ENCODE data around the gene NUBPL.
"Not testable (repeated sequence)": the region's sequence is repeated elsewhere in the genome, so short reads cannot be mapped to it uniquely, and the experiment has no call there.

The NUBPL gene

DNA sequence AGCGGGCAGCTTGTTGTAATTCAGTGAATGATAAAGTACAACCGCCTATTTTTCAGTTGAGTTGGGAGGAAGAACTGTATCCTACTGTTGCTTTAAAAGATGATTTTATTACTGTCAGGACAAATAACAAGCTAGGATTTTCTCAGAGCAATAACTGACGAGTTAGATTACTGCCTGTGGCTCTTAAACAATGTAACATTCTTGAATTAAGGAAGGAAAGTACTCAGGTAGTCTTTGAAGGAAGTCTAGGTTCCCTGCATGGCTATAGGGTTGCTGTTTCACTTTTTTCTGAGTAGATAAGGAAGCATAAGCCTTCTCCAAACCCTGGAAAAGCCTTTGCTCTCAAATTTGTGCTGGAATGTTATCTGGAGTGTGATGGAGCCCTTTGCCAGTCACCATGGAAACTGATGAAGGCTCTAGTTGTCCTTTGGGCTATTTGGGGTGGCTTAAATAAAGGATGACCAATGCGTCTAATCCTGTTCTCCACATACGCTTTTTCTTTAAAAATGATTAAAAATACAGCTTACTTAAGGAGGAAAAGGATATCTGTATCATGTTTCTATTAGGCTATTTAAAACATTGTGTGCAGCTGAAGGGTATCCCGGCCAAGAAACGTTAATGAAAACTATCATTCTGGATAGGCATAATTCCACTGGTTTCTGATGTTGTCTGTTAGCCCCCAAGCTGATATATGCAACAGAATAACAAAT, 17.7 kb downstream of the NUBPL start:
- DNase-seq, result no peak

GRCh38 chr14:31580234-31580633, 19.0 kb downstream of the NUBPL start:
- DNase-seq, result no peak

- no peak for DNase-seq
These were observed 21.1 kb downstream of the NUBPL start for GRCh38 chr14:31582286-31582691.

DNA sequence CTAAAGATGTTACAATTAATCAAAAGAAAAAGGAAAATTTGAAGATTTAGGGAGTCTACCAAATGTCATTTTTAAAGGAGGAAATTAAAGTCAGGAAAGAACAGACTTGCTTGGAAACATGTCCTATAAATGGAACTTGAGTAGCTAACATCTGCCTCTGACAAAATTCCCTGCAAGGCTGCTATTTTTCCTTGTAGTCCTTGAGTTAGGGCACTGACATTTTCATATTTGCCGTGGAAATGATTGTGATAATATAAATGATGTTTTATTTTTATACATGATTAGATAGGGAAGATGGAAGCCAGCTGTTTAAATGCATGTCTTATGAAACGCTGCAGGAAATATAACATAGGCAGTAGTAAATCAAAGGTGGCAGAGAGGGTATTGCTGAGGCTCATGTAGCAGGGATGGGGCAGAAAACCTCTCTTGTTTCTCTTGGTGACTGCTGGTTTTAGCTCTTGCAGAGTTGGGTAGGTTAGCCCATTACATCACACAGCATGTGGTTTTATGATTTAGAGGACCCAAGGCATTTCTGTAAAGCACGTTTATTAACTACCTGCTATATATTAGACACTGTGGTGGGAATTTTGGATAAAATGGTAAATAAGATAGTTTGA, 21.7 kb downstream of the NUBPL start:
- DNase-seq, result no peak

DNA sequence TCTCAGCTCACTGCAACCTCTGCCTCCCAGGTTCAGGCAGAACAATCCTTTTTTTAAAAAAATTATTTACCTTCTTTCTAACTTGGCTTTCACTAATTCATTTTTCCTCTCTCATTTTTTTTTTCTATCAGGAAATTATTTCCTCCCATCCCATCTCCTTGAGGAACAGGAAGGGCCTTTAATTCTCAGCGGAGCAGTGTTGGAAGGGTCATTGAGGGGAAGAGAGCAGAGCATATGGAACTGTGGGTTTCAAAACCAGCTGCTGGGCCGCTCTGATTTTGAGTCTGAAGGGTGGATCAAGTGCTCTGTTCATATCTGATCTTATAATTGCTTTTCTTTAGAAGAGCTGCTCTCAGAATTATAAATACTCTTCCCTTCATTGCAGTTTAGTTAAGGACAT, 29.0 kb downstream of the NUBPL start:
- DNase-seq, result no peak

DNA sequence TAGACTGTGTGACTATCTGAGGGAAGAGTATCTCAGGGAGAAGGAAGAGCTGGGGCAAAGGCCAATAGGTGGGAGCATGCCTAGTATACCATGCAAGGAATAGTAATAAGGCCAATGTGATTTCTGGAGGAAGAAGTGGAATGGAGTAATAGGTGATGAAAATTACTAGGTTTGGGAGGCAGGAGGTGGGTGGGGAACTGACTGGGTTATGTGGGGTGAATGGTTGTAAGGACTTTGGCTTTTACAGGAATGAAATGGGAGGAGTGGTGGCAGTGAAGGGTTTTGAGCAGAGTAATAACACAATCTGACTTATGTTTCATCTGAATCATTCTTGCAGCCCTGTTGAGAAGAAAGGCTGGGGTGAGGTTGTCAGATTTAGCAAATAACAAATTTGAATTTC, 30.9 kb downstream of the NUBPL start:
- DNase-seq, result no peak

GRCh38 chr14:31592631-31593030, 31.4 kb downstream of the NUBPL start:
- DNase-seq, result no peak

GRCh38 chr14:31596342-31597095, 35.3 kb downstream of the NUBPL start:
- no peak for DNase-seq

- no peak for DNase-seq
These were observed 44.5 kb downstream of the NUBPL start for GRCh38 chr14:31605702-31606101.

- DNase-seq, result no peak
These were observed 50.7 kb downstream of the NUBPL start for GRCh38 chr14:31611778-31612433.

GRCh38 chr14:31613188-31613587, 52.0 kb downstream of the NUBPL start:
- no peak for DNase-seq

DNA sequence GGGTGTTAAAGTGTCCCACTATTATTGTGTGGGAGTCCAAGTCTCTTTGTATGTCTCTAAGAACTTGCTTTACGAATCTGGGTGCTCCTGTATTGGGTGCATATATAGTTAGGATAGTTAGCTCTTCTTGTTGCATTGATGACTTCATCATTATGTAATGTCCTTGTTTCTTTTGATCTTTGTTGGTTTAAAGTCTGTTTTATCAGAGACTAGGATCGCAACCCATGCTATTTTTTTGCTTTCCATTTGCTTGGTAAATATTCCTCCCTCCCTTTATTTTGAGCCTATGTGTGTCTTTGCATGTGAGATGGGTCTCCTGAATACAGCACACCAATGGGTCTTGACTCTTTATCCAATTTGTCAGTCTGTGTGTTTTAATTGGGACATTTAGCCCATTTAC, 57.7 kb downstream of the NUBPL start:
- DNase-seq, result not testable (repeated sequence)

DNA sequence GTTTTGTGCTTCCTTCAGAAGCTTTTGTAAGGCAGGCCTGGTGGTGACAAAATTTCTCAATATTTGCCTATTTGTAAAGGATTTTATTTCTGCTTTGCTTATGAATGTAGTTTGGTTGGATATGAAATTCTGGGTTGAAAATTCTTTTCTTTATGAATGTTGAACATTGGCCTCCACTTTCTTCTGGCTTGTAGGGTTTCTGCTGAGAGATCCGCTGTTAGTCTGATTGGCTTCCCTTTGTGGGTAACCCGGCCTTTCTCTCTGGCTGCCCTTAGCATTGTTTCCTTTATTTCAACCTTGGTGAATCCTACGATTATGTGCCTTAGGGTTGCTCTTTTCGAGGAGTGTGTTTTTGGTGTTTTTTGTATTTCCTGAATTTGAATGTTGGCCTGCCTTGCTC, 58.2 kb downstream of the NUBPL start:
- no peak for DNase-seq

DNA sequence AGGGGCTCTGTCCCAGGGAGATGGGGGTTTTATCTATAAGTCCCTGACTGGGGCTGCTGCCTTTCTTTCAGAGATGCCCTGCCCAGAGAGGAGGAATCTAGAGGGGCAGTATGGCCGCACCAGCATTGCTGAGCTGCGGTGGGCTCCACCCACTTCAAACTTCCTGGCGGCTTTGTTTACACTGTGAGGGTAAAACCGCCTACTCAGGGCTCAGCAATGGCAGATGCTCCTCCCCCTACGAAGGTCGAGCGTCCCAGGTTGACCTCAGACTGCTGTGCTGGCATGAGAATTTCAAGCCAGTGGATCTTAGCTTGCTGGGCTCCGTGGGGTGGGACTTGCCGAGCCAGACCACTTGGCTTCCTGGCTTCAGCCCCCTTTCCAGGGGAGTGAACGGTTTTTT, 59.7 kb downstream of the NUBPL start:
- DNase-seq, result not testable (repeated sequence)

DNA sequence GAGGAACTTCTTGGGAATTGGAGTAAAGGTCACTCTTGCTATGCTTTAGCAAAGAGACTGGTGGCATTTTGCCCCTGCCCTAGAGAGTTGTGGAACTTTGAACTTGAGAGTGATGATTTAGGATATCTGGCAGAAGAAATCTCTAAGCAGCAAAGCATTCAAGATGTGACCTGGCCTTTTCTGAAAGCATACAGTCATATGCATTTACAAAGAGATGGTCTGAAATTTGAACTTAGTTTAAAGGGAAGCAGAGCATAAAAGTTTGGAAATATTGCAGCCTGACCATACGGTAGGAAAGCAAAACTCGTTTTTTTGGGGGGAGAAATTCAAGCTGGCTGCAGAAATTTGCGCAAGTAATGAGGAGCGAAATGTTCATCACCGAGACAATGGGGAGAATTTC, 60.9 kb downstream of the NUBPL start:
- no peak for DNase-seq

DNA sequence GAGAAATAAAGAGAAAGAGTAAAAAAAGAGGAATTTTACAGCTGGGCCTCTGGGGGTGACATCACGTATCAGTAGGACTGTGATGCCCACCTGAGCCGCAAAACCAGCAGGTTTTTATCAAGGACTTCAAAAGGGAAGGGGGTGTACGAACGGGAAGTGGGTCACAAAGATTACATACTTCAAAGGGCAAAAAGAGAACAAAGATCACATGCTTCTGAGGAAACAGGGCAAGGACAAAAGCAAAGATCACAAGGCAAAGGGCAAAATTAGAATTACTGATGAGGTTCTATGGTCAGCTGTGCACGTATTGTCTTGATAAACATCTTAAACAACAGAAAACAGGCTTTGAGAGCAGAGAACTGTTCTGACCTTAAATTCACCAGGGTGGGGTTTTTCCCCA, 91.7 kb downstream of the NUBPL start:
- not testable (repeated sequence) for DNase-seq

- no peak for DNase-seq
These were observed 96.7 kb downstream of the NUBPL start for GRCh38 chr14:31657917-31658316.

DNA sequence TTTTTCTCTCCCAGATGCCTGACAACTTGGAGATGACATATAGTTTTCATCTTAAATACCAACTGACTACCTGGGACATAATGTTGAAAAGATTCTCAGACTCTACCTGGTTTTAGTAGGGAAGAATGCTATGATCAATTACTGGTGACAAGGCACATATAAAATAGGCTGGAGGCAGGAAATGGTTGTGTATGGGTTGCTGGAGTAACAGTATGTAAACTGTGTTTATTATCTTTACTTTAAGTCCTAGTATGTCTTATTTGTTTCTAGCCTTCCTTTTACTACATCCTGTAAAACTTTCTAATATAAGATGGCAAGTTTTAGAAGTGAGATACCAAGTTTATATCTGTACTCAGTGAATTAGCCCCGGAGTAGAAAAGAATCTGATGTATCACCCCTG, 98.1 kb downstream of the NUBPL start:
- no peak for DNase-seq

- no peak for DNase-seq
These were observed 99.0 kb downstream of the NUBPL start for GRCh38 chr14:31660191-31660590.

- DNase-seq, result no peak
These were observed 99.5 kb downstream of the NUBPL start for GRCh38 chr14:31660728-31661127.

- no peak for DNase-seq
These were observed 107.1 kb downstream of the NUBPL start for GRCh38 chr14:31668348-31668747.

GRCh38 chr14:31672709-31673108, 111.5 kb downstream of the NUBPL start:
- DNase-seq, result no peak

DNA sequence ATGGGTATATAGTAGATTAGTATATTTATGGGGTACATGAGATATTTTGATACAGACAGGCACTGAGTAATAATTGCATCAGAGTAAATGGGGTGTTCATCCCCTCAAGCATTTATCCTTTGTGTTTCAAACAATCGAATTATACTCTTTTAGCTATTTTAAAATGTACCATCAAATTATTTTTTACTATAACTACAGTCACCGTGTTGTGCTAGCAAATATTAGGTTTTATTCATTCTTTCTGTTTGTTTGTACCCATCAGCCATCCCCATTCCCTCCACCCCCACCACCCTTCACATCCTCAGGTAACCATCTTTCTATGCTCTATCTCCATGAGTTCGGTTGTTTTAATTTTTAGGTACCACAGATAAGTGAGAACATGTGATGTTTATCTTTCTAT, 115.8 kb downstream of the NUBPL start:
- no peak for DNase-seq

DNA sequence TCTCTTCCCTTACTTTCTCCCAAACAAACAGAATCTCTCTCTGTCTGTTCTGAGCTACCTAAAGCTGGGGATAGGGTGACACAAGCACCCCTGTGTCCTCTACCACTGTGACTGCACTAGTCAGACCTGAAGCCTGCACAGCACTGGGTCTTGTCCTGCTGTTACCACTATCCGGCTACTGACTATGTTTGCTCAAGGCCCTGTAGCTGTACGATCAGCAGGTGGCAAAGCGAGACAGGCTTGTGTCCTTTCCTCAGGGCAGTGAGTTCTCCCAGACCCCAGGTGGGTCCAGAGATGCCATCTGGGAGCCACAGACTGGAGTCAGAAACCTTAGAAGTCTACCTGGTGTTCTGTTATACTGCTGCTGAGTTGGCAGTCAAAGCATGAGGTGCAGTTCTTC, 116.4 kb downstream of the NUBPL start:
- DNase-seq, result no peak

Measured in 8988T (cell line).